AG20443 (cell line): Measurements from ENCODE around the gene MIEF1.
A peak's percentile ranks its signal among the peaks of the same experiment; 100 is the strongest.

ENCODE experiments used
- DNase-seq: peaks from one replicate; pipeline ENCODE4 v3.0.0; 2012; ENCODE audit warnings: low spot score, mixed read lengths

Gene MIEF1

DNA sequence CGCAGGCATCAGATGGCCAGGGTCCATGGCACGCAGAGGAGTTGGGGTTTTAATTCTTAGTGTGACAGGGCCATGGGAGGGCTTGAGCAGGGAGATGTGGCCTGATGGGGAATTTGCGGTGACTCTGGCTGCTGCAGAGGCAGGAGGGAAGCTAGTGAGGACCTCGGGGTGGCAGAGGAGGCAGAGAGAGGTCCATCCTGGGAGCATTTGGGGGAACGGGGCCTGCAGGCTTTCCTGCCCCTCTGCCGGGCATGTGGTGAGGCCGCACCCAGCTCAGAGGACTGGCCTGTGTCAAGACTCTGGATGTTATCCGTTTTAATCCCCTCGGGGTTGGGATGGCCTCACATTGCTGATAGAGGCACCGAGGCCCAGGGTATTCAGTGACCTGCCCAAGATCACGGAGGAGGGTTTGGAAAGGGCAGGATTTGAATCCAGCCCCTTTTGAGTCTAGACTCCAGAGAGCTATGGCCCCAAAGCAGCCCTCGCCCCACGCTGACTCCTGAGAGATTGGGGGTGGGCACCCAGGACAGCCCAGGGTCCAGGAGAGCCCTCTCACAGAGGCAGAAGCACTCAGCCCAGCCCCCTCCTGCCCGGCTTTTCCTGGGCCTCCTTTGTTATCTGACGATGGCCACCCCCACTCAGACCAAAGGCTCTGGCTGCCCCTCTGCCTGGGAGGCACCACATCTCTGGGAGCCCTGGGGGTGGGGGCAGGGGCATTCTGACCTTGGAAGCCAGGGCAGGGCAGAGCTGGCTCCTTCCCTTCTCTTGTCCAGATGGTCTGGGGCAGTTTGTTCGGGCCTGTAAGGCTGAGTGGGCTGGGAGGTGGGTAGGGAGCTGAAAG, 31.4 kb upstream of the MIEF1 start:
- no peak for DNase-seq

DNA sequence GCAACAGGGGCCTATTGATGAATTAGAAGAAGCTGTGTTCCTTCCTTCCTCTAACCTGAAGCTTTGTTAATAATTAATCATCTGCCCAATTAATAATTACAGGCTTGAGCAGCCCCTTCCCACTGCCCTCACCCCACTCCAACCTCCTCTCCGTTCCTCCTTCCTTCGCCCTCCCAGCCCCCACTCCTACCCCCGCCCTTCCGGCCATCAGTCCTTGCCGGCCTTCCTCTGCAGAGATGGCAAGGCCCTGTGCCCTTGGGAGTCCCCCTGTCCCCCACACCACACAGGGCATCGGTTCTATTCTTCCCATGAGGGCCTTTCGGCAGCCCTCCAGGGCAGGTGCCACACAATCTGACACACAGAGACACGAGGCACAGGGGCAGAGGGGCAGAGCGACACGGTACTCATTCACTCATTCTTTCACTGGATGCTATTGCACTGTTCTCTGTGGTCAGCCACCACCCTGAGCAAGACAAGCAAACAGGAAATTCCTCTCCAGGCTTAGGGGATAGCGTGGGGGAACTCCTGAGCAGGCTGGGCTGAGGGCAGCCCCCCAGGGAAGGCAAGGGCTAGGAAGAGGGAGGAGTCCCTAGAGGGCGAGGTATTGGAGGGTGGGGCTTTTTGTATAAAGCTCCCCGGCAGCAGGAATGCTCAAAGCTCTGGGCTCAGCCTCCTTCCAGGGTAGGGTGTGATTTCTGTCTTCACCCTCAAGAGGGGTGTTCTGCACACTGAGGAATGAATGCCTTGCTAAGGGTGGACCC, 30.5 kb upstream of the MIEF1 start:
- peak; percentile 70 for DNase-seq

DNA sequence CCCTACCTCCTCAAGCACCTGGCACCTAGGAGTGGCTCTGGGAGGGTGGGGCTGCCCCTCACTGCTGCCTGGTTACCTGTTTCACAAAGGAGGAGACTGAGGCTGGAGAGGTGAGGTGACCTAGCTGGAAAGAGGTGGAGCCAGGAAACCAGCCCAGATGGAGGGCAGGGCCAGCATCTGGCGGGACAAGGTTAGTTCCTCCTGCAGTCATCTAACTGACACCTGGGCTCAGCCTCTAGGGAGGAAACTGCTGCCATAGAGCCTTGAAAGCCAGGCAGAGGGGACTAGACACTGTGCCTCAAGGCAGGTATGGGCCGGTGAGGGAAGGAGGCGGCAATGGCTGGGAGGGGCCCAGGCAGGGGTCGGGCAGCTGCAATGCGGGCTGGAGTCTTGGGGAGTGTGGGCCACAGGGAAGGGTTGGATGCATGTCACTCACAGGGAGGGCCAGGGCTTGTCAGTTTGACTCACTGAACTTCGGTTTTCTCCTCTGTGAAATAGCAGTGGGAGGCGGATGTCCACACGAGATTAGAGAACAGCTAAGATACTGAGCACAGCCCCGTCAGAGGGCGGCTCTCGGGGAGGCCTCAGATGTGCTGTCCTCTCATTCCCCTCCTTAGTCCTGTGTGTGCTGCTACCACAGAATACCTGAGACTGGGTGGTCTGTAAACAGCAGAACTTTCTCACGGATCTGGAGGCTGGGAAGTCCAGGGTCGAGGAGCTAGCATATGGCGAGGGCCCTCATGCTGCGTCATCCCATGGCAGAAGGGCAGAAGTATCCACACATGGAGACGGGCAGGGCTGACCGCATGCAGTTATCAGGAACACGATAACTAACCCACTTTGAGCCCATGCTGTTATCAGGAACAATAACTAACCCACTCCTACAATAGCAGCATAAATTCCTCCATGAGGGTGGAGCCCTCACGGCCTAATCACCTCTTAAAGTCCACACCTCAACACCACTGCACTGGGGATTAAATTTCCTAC, 29.2 kb upstream of the MIEF1 start:
- no peak for DNase-seq

- no peak for DNase-seq
Observed at GRCh38 chr22:39473851-39474250, 28.2 kb upstream of the MIEF1 start.

DNA sequence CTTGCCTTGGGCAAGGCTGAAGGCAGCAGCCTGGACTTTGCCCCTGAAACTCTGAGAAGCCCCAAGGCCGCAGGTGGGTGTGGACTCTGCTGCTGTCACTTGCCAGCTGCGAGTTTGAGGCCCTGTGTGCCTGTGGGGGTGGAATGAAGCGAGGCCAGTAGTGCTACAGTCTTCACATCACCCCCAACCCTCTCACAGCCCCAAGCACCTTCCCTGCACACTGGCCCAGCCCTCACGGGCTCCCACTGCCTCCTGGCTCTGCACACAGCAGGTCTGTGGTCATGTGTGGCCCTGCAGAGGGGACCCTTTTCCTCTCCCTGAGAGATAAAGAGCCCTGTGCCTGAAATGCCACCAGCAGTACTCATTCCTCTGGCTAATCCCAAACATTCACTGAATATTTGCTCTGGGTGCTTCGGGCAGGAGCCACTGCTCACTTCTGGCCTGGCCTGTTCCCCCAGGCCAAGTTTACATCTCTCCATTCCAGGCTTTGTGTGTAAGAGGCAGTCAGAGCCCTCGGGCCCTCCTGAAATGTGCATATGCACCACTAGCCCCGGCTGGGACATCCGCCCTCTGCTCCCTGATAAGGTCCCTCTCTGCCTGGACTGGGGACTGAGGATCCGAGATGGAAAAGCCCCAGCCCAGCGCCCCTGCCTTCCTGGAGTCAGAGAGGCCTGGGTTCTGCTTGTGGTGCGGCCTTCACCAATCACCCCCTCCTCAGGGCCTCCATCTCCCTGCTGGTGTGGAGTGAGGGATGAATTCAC, 27.6 kb upstream of the MIEF1 start:
- DNase-seq: peak; percentile 63

DNA sequence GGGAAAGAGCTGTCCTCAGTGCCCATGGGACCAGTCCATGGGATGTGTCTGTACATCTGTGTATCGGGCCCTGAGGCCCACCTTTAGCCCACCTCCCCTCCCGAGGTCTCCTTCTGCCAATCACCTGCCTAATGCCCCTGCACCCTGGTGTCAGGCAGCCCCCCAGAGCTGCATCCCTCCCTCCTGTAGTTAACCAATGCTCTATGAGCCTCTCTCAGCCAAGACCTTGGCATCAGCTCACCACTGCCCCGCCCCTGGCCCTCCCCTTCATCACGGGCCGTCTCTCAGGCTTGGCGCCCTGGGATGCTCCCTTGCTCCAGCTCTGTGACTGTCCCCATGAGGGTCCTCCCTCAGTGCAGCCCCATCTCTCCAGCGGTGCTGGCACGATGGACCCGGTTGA, 26.8 kb upstream of the MIEF1 start:
- DNase-seq: no peak

DNA sequence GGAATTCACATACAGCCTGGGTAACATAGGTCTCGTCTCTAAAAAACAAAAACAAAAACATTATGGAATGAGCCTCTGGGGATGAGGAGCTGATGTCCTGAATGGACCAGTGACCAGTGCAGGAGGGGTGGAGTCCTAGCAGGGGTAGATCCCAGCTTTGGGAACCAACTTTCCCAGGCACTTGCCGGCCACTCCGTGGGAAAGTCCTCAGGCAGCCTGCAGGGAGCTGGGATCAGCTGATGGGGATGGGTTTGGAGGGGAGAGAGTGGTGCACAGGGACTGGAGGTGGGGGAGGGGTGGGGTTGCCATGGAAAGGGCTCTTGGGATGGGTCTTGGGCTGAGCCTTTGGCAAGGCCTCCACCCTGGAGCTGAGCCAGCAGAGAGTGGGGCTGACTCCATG, 26.2 kb upstream of the MIEF1 start:
- DNase-seq: no peak

GRCh38 chr22:39476664-39477063, 25.4 kb upstream of the MIEF1 start:
- DNase-seq: no peak

DNA sequence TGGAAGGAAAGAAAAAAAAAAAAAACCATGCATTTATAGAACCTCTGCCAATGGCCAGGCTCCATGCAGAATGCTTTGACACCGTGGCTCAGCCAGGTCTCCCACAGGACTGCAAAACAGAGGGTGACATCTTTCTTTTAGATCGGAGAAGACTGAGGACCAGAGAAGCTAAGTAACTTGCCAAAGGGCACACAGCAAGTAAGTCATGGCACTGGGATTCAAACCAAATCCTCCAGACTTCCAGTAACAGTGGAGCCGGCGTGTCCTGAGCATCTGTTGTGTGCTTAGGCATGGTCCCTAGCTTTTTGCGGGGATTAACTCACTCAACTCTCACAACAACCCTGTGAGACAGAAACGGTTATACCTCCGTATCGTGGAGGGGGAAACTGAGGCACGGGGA, 24.5 kb upstream of the MIEF1 start:
- no peak for DNase-seq

- peak; percentile 44 for DNase-seq
Observed at GRCh38 chr22:39478441-39478850, 23.6 kb upstream of the MIEF1 start.

GRCh38 chr22:39479254-39479653, 22.8 kb upstream of the MIEF1 start:
- no peak for DNase-seq

GRCh38 chr22:39480557-39480956, 21.5 kb upstream of the MIEF1 start:
- no peak for DNase-seq

GRCh38 chr22:39481054-39481453, 21.0 kb upstream of the MIEF1 start:
- DNase-seq: no peak

DNA sequence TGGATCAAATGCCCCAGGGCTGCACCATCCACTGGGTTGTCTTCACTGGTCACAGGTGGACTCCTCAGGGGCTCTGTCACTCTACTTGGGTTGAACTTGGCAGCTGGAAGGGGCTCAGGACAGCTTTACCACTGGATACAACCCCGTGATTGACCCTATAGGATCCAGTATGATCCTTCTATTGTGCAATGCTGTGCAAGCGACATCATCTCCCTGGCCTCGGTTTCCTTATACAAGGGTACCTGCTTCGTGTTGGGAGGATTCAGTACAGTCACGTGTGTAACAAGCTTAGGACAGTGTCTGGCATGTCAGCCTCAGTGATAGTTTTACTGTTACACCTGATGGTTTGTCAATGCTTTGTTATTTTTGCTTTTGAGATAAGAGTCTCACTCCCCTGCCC, 20.5 kb upstream of the MIEF1 start:
- DNase-seq: no peak

GRCh38 chr22:39482768-39483167, 19.3 kb upstream of the MIEF1 start:
- DNase-seq: no peak

DNA sequence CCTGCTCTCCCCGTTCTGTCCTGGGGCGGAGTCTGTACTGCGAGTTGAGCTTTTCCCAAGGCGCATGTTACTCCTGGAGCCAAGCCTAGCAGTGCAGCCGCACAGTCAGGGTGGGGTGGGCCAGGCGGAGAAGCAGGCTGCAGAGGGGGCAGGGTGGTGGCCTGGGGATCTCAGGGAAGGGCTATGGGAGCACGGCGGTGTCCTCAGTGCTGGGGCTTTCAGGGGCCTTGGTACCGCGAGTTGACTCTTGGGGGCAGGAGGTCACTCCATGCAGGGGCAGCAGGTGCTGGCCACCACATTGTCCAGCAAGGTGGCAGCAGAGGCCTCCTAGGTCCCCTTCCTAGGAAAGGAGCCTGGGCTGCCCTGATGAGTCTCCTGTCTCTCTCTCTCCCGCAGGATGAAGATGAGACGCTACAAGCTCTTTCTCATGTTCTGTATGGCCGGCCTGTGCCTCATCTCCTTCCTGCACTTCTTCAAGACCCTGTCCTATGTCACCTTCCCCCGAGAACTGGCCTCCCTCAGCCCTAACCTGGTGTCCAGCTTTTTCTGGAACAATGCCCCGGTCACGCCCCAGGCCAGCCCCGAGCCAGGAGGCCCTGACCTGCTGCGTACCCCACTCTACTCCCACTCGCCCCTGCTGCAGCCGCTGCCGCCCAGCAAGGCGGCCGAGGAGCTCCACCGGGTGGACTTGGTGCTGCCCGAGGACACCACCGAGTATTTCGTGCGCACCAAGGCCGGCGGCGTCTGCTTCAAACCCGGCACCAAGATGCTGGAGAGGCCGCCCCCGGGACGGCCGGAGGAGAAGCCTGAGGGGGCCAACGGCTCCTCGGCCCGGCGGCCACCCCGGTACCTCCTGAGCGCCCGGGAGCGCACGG, 14.9 kb upstream of the MIEF1 start:
- DNase-seq: peak; percentile 43

DNA sequence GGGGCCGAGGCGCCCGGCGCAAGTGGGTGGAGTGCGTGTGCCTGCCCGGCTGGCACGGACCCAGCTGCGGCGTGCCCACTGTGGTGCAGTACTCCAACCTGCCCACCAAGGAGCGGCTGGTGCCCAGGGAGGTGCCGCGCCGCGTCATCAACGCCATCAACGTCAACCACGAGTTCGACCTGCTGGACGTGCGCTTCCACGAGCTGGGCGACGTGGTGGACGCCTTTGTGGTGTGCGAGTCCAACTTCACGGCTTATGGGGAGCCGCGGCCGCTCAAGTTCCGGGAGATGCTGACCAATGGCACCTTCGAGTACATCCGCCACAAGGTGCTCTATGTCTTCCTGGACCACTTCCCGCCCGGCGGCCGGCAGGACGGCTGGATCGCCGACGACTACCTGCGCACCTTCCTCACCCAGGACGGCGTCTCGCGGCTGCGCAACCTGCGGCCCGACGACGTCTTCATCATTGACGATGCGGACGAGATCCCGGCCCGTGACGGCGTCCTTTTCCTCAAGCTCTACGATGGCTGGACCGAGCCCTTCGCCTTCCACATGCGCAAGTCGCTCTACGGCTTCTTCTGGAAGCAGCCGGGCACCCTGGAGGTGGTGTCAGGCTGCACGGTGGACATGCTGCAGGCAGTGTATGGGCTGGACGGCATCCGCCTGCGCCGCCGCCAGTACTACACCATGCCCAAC, 14.1 kb upstream of the MIEF1 start:
- no peak for DNase-seq

- DNase-seq: no peak
Observed at GRCh38 chr22:39488563-39489083, 13.5 kb upstream of the MIEF1 start.
